Measurements from ENCODE around the gene DENND2D.
A peak's percentile ranks its signal among the peaks of the same experiment; 100 is the strongest.

DENND2D gene

DNA sequence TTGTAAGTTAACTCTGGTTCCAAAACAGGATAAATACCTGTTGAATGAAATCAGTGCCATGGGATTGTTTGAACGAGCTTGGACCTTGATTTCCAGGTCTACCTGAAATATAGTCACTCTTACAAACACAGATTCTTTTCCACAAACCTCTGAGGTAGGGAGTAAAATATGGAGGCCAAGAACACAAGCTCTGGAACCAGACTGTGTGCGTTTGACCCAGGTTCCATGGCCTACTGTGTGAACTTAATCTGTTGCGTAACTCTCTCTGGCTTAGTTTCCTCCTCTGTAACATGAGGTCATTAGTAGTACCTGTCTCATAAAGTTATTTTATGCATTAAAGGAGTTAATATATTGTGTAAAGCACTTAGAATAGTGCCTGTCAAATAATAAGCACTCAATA lies 25.1 kb downstream of the DENND2D start:
- no peak for DNase-seq (ENCODE audit: low read depth)

DNA sequence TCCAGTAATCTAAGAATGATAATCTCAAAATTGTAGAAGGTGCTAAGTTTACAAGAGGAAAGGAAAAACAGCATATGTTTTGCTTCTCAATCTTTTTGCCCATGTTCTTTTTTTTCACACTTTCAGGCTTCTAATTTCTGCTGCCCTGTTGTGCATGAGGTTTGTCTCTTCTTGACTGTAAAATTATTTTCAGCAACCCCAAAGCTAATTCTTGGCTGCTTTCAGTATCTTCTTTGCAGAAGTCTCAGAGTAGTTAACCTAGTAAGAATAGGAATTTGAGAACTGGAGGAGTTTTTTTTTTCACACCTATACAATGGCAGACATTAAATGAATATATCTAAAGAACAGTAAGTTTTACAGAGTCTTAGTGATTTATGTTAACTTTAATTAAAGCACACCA lies 26.4 kb downstream of the DENND2D start:
- no peak for DNase-seq (ENCODE audit: low read depth)

DNA sequence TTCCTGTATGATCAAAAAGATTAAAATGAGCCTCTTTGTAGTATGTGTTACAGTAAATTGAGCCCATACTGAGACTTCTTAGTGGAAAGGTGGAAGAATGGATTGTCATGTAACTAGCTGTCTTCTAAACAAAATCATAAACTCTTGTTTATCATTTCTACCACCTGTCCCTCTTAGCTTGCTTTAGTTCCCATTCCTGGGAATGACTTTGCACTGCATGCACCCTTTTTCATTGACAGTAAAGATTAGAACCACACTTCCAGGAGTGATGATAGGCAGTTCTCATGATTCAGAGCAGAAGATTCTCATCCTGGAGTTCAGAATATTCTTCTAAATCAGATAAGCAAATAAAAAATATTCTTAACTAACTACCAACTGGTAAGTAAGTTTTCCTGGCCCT lies 28.0 kb downstream of the DENND2D start:
- DNase-seq (ENCODE audit: low read depth) = no peak

DNA sequence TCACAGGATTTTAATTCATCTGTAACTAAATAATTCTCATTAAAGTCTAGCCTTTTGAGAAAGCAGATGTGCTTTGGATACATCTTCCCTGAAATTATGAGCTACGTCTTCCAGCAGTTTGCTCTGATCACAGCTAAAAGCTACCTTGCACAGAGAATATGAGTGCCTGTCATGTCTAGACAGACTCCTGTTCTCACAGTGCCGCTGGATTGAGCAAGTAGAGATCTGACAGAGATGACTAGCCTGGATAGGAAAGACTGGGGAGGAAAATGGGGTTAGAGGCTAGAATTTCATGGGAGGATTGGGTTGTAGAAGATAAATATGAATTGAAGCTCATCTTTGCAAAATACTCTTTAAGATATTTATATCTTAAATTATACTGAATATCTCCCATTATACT lies 36.3 kb downstream of the DENND2D start:
- no peak for DNase-seq (ENCODE audit: low read depth)

DNA sequence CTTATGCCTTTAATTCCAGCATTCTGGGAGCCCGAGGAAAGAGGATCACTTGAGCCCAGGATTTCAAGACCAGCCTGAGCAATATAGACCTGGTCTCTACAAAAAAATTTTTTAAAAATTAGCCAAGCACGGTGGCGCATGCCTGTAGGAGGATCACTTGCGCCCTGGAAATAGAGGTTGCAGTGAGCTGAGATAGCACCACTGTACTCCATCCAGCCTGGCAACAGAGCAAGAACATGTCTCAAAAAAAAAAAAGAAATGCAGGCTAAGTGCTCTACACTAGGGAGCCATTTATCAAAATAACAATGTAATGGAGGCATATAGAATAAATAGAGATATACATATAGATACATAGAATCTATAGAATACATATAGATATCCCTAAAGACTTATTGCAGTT lies 37.1 kb downstream of the DENND2D start:
- DNase-seq (ENCODE audit: low read depth) = no peak

DNA sequence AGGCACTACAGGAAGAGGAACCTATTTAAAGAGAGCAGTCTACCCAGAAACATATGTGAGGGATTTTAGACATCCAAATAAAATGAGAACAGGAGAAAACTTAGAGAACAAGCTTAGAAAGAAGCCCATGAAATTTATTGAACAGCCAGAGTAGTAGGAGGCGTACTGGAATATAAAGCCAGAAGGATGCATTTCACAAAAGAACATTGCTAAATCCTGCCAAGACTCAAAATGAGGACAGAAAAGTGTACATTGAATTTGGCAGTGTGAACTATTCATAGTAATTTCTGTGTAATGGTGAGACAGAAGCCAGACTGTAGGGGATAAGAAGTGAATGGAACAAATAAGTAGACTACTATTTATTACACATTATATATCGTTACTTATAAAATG lies 38.0 kb downstream of the DENND2D start:
- DNase-seq (ENCODE audit: low read depth) = no peak

DNA sequence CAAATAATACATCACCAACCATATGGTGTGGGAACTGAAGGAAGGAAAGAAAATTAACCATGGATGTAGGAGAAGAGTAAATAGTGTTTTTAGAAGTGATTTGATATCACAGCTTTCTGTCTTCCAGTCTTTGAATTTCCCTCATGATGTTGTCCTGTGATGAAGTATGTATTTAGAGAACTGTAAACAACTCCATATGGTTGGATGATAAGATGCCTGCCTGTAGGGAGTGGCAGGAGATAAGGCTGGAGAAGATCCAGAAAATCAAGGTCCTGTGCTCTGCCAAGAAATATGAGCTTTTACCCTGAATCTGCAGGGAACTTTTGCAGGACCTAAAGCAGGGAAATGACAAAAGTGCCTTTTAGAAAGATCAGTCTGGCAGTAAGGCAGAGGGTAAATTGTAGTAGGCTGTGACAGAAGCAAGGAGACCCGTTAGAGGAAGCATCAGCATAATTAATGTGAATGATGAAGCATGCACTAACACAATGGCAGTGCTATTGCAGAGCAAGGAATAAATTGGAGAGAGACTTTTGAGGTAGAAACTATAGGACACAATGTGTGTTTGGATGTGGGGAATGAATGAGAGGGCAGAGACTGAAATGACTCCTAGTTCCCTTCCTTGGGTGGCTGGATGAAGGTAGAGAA lies 38.5 kb downstream of the DENND2D start:
- no peak for DNase-seq (ENCODE audit: low read depth)

DNA sequence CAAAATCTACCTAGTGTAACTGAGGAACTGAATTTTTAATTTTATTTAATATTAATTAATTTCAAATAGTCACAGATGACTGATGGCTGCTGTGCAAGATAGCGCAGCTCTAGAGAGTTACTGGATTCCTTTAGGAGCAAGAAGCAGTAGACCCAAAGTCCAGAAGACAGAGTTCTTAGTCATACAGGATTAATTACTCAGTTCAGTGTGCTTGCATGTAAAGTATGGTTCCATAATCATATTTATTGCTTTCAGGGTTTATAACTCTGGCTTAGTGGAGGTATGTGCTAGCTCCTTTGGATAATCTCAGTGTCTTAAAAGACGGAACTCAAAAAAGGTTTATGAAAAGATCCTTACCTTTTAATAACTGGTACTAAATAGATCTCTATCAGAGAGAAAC lies 43.0 kb downstream of the DENND2D start:
- DNase-seq (ENCODE audit: low read depth) = no peak

DNA sequence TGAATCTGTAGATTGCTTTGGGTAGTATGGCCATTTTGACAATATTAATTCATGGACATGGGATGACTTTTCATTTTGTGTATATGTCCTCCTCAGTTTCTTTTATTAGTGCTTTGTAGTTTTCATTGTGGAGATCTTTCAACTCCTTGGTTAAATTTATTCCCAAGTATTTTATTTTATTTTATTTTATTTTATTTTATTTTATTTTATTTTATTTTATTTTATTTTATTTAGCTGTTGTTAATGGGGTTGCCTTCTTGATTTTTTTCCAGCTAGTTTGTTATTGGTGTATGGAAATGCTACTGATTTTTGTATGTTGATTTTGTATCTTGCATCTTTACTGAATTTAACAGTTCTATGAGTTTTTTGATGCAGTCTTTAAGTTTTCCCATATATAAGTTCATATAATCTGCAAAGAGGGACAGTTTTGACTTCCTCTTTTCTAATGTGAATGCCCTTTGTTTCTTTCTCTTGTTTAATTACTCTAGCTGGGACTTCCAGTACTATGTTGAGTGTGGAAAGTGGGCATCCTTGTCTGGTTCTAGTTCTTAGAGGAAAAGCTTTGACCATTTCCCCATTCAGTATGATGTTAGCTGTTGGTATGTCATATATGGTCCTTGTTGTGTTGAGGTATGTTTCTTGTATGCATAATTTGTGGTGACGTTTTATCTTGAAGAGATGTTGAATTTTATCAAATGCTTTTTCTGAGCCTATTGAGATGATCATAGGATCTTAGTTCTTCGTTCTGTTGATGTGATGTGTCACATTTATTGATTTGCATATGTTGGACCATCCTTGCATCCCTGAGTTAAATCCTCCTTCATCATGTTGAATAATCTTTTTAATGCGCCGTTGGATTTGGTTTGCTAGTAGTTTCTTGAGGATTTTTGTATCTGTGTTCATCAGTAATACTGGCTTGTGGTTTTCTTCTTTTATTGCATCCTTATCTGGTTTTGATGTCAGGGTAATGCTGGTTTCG lies 46.1 kb downstream of the DENND2D start:
- DNase-seq (ENCODE audit: low read depth) = no peak

DNA sequence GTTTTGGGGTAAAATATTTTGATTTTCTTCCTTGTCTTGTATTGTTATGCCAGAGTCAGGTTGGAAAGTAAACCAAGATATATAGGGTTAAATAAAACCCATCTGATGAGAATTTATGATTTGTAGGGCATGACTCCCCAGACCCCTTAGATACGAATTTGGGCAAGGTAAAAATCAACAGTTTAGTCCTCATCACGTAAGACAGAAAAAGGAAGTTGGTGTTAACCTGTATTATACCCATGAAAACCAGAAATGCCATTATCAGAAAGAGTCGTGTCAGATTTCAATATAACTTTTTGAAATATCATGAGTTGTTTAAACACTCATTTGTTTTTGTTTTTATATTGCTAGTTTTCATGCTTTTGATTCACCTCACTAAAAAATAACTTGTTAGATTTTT lies 48.6 kb downstream of the DENND2D start:
- no peak for DNase-seq (ENCODE audit: low read depth)

DNA sequence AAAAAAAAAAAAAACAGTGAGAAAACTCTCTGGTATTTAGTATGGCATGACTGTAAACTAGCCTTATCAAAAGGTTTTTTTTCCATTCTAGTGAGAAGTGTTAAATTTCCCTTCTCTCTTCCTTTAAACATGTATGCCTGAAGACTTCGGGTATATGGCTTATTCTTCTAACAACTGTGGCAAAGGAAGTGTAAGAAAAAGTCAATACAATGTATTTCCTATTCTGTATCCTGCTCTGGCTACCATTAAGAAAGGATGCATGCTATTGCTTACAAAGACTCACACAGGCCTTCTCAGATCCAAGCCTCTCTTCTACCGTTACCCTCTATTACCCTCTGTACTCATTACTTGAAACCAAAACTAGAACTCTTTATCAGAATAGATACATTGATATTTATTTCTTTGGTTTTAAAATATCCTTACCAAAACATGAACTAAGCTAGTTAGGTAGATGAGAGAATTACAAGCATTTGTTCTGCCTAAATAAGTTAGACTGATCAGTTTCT lies 52.0 kb downstream of the DENND2D start:
- DNase-seq (ENCODE audit: low read depth) = no peak

DNA sequence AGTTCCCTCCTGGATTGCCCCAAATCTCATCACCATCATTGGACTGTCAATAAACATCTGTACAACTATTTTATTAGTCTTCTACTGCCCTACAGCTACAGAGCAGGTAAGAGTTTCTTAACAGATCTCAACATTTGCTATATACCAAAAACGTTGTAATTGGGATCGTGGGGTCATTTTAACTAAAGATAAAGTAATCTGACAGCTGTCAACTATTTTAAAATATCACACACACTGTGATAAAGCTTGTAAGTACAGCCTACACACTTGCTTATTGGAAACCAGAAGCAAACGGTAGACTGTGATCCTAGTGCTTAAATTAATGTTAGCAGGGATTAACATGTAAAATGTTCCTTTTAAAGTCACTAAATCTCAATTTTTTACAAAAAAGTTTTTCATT lies 52.5 kb downstream of the DENND2D start:
- no peak for DNase-seq (ENCODE audit: low read depth)

DNA sequence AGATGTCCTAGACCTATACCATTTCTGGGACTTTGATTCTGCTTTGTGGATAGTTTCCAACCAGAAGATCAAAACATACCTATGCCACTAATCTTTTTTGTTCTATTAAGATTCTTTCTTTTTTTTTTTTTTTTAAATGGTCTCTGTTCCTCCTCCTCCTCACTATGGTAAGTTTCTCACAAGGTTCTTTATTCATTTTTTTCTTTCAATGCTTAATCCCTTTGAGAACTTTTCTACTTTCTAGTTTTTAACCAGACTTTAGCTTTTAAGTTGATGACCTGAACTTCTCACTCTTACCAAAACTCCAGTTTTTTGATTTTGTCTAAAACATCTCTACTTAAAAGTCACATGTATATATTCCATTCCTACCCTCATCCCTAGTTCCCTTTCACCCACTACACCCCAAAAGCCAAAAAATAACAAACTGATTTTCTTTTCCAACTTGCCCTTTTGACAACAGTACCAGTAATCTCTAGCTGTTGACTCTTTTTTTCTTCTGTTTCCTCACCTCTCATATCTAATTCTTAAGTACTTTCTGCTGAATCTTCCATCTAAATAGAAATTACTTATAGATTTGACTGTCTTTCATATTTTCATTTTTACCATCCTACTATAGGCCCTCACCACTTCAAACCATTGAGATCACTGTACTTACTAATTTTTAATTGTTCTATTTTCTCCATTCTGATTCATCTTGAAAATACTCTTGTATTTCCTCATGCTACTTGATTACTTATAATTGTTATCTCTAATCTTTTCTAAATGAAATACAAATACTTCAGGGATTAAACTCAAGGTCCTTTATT lies 54.3 kb downstream of the DENND2D start:
- DNase-seq (ENCODE audit: low read depth) = no peak

DNA sequence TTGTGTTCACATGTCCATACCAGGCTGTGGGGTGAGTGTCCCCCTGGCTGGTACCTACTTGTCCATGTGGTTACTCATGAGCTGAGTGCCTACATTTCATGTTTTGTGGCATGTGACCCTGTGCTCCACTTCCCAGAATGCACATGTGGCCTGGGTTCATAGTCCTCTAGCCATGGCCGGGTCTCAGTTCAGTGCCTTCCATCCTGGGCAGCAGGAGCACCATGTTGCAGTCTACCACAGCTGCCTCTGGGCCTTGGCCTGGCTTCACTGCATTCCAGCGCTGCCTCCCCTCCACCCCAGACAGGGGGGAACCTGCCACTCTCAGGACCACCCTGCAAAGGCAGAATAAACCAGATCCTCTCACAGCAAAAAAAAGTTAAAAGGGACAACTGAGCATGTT lies 54.9 kb downstream of the DENND2D start:
- DNase-seq (ENCODE audit: low read depth) = no peak

DNA sequence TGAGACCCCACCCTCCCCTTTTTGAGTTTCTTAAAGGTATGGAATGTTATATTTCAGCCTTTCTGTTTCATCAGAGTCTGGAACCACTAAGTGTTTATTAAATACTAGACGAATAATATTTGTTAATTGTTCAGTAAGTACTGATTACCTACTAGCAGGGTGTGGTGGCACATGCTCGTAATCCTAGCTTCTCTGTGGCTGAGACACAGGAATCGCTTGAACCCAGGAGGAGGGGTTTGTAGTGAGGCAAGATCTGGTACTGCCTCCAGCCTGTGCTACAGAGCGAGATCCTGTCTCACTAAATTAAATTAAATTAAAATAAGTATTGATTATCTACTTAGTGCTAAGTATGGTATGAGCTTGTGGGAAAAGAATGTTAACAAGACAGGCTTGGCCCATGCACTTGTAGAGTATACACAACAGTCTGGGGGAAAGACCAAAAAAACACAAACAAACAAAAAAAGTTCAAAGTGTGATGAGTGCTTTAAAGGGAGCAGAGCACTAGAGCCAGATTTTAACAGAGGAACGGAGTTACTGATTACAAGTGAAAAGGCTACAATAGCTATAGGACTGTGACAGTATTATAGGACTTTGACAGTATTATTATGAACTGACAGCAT lies 58.0 kb downstream of the DENND2D start:
- no peak for DNase-seq (ENCODE audit: low read depth)

DNA sequence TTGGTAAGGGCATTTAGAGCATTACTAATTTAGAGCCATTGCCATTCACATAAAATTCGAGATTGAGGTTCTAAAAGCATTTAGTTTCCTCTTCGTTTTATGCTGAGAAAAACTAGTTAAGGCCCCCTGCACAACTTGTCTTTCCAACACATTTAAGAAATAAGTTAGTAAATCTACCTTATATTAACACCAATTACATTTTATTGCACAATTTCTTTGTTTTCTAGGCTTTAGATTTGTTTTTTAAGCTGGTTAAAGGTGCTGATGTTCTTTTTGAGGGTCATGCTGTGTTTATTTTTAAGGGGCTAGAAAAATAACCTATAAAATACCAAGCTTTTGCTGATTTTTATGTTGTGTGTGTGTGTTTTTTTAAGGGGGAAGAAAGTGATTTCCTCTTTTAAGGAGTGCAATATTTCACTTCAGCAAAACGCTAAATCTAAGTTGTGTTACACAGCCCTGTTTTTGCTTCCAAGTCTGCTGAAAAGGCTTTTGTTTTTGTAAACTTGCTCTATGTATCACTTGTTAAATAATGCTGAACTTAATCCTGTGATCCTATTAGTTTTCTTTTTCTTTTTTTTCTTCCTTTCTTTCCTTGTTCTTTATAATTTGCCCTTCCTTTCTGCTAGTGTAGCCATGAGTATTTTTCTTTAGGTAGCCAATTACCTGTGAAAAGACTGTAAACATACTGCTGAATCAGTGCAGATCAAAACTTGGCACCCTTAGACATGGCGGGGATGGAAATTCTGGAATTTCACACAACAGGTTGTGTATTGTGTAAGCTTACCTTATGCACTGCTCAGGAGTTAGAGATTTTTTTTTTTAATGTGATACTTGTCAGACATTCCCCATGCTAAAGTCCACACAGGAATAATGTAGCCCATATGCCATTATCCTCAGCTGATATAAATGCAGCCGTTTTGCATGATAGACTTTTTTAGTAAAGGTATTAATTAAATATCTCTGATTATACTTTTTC lies 58.9 kb downstream of the DENND2D start:
- no peak for DNase-seq (ENCODE audit: low read depth)

DNA sequence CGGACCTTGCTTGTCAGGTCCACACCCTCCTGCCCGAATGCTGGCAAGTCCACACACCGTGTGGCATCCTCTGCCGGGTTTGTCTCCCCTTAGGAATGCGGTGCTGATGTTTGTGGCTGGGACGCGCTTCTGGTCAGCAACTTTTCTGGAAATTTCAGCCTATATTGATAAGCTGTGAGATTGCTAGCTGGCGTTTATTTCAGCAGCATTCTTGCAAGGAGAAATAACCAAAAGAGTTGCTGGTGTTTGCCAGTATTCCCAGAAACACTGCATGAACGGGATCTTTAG lies 59.8 kb downstream of the DENND2D start:
- DNase-seq (ENCODE audit: low read depth) = peak; percentile 30

DNA sequence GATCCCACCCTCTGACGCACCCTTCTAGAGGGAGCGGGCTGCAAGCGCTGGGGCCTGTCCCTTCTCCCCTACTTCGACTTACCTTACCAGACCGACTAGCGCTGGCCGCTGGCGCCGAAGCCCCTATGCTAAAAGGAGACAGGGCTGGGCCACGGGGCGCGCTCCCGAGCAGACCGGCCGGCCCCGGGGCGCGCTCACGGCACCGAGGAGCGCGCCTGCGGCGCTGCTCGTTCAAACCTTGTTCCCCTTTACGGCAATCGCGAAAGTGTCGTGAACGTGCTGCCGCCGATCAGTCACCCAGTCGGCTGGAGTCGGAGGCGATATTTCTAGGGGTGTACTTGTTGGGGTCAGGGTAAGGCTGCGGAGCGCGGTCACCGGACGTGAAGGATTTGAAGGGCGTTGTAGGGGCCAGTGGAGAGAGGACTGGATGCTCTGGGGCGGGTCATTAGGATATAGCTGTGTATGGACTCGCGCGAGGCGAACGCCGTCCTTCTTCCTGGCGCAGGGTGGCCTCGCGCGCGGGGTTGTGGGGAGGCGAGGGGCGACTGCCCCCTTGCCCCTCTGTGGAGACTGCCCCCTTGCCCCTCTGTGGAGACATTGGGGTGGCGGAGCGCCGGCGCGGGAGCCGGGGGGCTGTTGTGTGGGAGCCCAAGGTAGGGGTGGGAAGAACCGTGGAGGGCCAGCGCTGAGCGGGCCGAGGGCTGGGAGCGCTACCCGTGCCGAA lies 60.3 kb downstream of the DENND2D start, which contains the start of the genes CEPT1 and DRAM2:
Gene CEPT1 (plus strand): TSS at position 268 of the 724 bp plus-strand sequence. CDS start 7,492 bp downstream, outside the sequence.
Gene DRAM2 (minus strand): TSS at position 138 of the 724 bp plus-strand sequence. CDS start 8,539 bp downstream, outside the sequence.
- DNase-seq (ENCODE audit: low read depth) = peak; percentile 86

DNA sequence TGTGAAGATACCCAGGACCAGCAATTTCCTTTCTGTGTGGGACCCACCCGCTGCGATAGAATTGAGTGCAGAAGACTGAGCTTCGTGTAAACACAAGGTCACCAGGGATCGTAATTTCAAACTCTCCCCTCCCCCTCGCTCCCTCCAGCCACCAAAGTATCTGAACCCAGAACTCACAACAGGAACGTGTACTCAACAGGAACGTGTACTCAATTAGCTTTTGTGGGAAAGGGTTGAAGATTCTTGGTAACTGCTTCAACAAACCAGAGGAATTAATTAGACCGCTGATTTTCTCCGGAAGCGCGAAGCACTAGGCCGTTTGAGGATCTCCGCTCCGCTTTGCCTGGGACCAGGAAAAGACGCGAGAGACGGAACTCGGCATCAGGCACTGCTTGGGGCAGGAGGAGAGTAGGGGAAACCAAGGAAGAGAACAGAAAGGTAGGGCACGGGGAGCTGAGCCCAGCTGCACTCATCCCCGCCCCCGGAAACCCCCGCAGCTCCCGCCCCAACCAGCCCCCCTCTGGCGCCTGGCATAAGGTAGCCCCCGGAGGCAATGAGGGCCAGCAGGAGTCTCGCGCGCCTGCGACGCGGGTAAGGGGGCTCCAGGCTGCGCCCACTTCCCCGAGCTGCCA lies 61.0 kb downstream of the DENND2D start:
- peak; percentile 30 for DNase-seq (ENCODE audit: low read depth)
